ENCODE data around the gene CREB3L4. TPM values are rescaled to one million over a fixed set of nuclear protein-coding genes. Genes with fewer than 3 reads are reported as not detected.

CREB3L4 gene
- total and polyA plus RNA-seq, 2 of the 13 experiments (the other 11 are each of a cell fraction or from before 2014, with no cell fraction given): 9.9 to 18.7 TPM

- TF ChIP-seq ZNF646 (CRISPR knock-in tag; IDR thresholded peaks at IDR 0.05) (0 out of 2 replicates have a peak, but pooled peaks have one; percentile 20), AGO2 (optimal IDR thresholded peaks at IDR 0.05; ENCODE audit: low read depth, low read length) (peak; percentile 58), GABPA (IDR thresholded peaks at IDR 0.05; ENCODE audit: low read depth, low read length) (peak; percentile 52), GABPA (CRISPR knock-in tag; IDR thresholded peaks at IDR 0.05; ENCODE audit: low read depth) (peak; percentile 55), TBX2 (CRISPR knock-in tag; IDR thresholded peaks at IDR 0.05; ENCODE audit: borderline replicate concordance) (peak; percentile 65; the same call in 1 of the 2 replicates), KAT8 (CRISPR knock-in tag; IDR thresholded peaks at IDR 0.05) (peak; percentile 19; the same call in 1 of the 2 replicates), SP4 (CRISPR knock-in tag; IDR thresholded peaks at IDR 0.05) (peak; percentile 57), ZNF713 (CRISPR knock-in tag; IDR thresholded peaks at IDR 0.05) (no peak; the same call in 1 of the 2 replicates), NFKB2 (CRISPR knock-in tag; IDR thresholded peaks at IDR 0.05; ENCODE audit: borderline replicate concordance) (no peak), ZUFSP (CRISPR knock-in tag; IDR thresholded peaks at IDR 0.05; ENCODE audit: borderline replicate concordance) (no peak), POLR2G (IDR thresholded peaks at IDR 0.05; ENCODE audit: low read depth, low read length) (peak; percentile 57), KDM2A (CRISPR knock-in tag; IDR thresholded peaks at IDR 0.05; ENCODE audit: borderline replicate concordance, low read depth) (peak; percentile 74; the same call in 1 of the 2 replicates)
- TF ChIP-seq, protein P1, sequence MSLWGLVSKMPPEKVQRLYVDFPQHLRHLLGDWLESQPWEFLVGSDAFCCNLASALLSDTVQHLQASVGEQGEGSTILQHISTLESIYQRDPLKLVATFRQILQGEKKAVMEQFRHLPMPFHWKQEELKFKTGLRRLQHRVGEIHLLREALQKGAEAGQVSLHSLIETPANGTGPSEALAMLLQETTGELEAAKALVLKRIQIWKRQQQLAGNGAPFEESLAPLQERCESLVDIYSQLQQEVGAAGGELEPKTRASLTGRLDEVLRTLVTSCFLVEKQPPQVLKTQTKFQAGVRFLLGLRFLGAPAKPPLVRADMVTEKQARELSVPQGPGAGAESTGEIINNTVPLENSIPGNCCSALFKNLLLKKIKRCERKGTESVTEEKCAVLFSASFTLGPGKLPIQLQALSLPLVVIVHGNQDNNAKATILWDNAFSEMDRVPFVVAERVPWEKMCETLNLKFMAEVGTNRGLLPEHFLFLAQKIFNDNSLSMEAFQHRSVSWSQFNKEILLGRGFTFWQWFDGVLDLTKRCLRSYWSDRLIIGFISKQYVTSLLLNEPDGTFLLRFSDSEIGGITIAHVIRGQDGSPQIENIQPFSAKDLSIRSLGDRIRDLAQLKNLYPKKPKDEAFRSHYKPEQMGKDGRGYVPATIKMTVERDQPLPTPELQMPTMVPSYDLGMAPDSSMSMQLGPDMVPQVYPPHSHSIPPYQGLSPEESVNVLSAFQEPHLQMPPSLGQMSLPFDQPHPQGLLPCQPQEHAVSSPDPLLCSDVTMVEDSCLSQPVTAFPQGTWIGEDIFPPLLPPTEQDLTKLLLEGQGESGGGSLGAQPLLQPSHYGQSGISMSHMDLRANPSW (CRISPR knock-in tag; IDR thresholded peaks at IDR 0.05; ENCODE audit: borderline replicate concordance): no peak
- TF ChIP-seq, protein P2, sequence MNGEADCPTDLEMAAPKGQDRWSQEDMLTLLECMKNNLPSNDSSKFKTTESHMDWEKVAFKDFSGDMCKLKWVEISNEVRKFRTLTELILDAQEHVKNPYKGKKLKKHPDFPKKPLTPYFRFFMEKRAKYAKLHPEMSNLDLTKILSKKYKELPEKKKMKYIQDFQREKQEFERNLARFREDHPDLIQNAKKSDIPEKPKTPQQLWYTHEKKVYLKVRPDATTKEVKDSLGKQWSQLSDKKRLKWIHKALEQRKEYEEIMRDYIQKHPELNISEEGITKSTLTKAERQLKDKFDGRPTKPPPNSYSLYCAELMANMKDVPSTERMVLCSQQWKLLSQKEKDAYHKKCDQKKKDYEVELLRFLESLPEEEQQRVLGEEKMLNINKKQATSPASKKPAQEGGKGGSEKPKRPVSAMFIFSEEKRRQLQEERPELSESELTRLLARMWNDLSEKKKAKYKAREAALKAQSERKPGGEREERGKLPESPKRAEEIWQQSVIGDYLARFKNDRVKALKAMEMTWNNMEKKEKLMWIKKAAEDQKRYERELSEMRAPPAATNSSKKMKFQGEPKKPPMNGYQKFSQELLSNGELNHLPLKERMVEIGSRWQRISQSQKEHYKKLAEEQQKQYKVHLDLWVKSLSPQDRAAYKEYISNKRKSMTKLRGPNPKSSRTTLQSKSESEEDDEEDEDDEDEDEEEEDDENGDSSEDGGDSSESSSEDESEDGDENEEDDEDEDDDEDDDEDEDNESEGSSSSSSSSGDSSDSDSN (CRISPR knock-in tag; IDR thresholded peaks at IDR 0.05): peak; percentile 48
Measured at GRCh38 chr1:153945795-153946621, 21.7 kb upstream of the CREB3L4 start (continued).

Data from HepG2 (cell line).